Measurements from ENCODE around the gene TIPRL.
A peak's percentile ranks its signal among the peaks of the same experiment; 100 is the strongest.

DNA sequence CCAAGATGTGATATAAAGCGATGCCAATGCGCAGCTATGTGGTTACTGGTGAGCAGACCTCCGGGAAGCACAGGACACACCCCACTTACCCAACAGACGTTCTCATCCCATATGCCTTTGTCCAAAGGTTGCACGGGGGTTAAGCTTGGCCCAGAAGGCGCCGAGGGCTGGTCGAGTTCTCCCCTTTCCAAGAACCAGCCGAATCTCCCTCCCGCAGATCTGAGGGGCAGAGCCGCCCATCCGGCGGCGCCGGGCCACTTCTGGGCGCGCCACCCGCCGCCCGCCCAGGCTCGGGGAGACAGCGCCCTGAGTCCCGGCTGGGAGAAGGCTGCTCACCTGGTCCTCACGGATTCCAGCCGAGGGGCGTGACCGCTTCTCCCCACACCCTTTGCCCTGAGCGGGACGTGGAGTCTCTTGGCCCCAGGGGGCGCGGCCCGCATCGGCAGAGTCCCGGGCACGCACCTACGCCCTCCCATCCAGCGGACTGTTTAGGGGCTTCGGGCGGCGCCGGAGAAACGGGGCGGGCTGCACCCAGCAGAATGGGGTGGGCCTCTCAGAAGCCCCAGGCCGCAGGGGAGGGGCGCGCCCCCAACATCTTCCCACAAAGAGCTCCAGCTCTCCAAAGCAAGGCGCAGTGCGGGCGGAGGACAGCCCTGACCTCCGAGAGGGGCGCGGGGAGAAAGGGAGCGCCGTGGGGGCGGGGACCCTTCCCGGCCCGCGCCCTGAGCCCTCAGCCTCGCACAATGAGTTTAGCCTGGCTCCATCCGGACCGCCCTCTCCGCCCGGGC, 42.6 kb upstream of the TIPRL start:
- TF ChIP-seq REST (IDR thresholded peaks at IDR 0.05) = no peak
- TF ChIP-seq RARB (CRISPR knock-in tag; IDR thresholded peaks at IDR 0.05) = no peak
- TF ChIP-seq CEBPB (IDR thresholded peaks at IDR 0.05) = no peak
- TF ChIP-seq POLR2A (IDR thresholded peaks at IDR 0.05; ENCODE audit: low read length) = no peak
- TF ChIP-seq, protein P1, sequence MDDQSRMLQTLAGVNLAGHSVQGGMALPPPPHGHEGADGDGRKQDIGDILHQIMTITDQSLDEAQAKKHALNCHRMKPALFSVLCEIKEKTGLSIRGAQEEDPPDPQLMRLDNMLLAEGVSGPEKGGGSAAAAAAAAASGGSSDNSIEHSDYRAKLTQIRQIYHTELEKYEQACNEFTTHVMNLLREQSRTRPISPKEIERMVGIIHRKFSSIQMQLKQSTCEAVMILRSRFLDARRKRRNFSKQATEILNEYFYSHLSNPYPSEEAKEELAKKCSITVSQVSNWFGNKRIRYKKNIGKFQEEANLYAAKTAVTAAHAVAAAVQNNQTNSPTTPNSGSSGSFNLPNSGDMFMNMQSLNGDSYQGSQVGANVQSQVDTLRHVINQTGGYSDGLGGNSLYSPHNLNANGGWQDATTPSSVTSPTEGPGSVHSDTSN (IDR thresholded peaks at IDR 0.05) = no peak
- no peak for TF ChIP-seq RAD21 (conservative IDR thresholded peaks at IDR 0.05 in 1 of 2, IDR thresholded peaks at IDR 0.05 in 1 of 2)
- TF ChIP-seq, protein P2, sequence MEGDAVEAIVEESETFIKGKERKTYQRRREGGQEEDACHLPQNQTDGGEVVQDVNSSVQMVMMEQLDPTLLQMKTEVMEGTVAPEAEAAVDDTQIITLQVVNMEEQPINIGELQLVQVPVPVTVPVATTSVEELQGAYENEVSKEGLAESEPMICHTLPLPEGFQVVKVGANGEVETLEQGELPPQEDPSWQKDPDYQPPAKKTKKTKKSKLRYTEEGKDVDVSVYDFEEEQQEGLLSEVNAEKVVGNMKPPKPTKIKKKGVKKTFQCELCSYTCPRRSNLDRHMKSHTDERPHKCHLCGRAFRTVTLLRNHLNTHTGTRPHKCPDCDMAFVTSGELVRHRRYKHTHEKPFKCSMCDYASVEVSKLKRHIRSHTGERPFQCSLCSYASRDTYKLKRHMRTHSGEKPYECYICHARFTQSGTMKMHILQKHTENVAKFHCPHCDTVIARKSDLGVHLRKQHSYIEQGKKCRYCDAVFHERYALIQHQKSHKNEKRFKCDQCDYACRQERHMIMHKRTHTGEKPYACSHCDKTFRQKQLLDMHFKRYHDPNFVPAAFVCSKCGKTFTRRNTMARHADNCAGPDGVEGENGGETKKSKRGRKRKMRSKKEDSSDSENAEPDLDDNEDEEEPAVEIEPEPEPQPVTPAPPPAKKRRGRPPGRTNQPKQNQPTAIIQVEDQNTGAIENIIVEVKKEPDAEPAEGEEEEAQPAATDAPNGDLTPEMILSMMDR (IDR thresholded peaks at IDR 0.05) = no peak
- peak; percentile 22; the same call in 1 of the 2 replicates for TF ChIP-seq RNF2 (IDR thresholded peaks at IDR 0.05; ENCODE audit: borderline replicate concordance, low read depth)
- TF ChIP-seq HEYL (CRISPR knock-in tag; IDR thresholded peaks at IDR 0.05) = no peak
- TF ChIP-seq EHF (CRISPR knock-in tag; IDR thresholded peaks at IDR 0.05) = no peak

Data from A549 (cell line).